GM12878 (cell line): ENCODE data around the gene MORC4.

Experiments
- CTCF ChIP-seq, 3 experiments: IDR thresholded peaks in 2 of 3; conservative IDR thresholded peaks in 1 of 3; 2 replicates each; pipeline ENCODE4 v1.5.1; 2011; ENCODE audit warnings: low read depth in 3 of 3, low read length in 3 of 3, mild to moderate bottlenecking in 3 of 3, control low read depth in 2 of 3, moderate library complexity in 2 of 3, inconsistent platforms in 1 of 3, mixed read lengths in 1 of 3; ENCODE audit not compliant: control insufficient read depth in 2 of 3, insufficient read depth in 1 of 3; ENCODE audit errors: extremely low read depth in 1 of 3
- EED ChIP-seq: sonication (generic); IDR thresholded peaks from 2 replicates; pipeline ENCODE4 v1.6.1; 2016; ENCODE audit warnings: antibody characterized with exemption, low read depth
- EZH2 ChIP-seq: IDR thresholded peaks from 2 replicates; pipeline ENCODE4 v1.6.1; 2012; ENCODE audit warnings: low read depth, mild to moderate bottlenecking, control low read depth, inconsistent platforms, low read length, borderline replicate concordance; ENCODE audit not compliant: control insufficient read depth
- RFX5 ChIP-seq: IDR thresholded peaks from 2 replicates; pipeline ENCODE4 v1.6.1; 2011; ENCODE audit warnings: low read depth, low read length, improper control_type of control experiment
- SIX5 ChIP-seq: IDR thresholded peaks from 2 replicates; pipeline ENCODE4 v1.6.1; 2011; ENCODE audit warnings: mild to moderate bottlenecking, low read depth, low read length, moderate library complexity; ENCODE audit not compliant: severe bottlenecking
- USF2 ChIP-seq: IDR thresholded peaks from 2 replicates; pipeline ENCODE4 v1.6.1; 2011; ENCODE audit warnings: low read depth, low read length, improper control_type of control experiment, borderline replicate concordance

DNA sequence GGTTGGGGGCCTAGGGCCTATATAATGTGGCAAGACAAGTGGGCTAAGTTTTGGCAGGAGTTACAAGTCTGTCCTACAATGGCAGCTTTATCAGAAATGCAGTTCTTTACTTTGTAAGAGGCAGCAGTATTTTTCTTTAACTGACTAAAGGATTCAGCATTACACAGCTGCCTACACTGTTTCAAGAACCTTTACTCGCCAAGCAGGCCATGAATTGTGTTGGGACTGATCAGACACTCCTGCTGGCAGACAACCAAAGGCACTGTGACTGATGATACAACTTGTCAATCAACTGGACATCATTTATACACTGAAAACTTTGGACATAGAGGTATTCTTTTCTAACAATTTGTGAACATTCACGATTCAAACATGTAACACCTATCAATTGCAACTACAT is 4.3 kb downstream of the MORC4 start:
- TF ChIP-seq CTCF (IDR thresholded peaks at IDR 0.05 in 2 of 3, conservative IDR thresholded peaks at IDR 0.05 in 1 of 3; ENCODE audit: control insufficient read depth in 2 of 3, extremely low read depth in 1 of 3, insufficient read depth in 1 of 3, low read depth in 3 of 3, low read length in 3 of 3) (no peak), USF2 (no peak), EED (no peak), RFX5 (no peak), SIX5 (no peak), EZH2 (no peak)
